SW 1271 (cell line): ENCODE results near the gene WWC2.

Experiments used
- DNase-seq, 2 experiments: peaks; one replicate each; lab custom pipeline; 2025; lab: John Stamatoyannopoulos, UW

The WWC2 gene

GRCh38 chr4:183354219-183354618 is 255.2 kb downstream of the WWC2 start:
- DNase-seq = no peak

- no peak for DNase-seq
These were observed 256.3 kb downstream of the WWC2 start for GRCh38 chr4:183355405-183355804.

GRCh38 chr4:183356173-183356830 is 257.2 kb downstream of the WWC2 start:
- DNase-seq = no peak

- DNase-seq = no peak
These were observed 258.0 kb downstream of the WWC2 start for GRCh38 chr4:183356931-183357675.

- DNase-seq = no peak
These were observed 259.2 kb downstream of the WWC2 start for GRCh38 chr4:183358215-183358755.

- DNase-seq = no peak
These were observed 261.3 kb downstream of the WWC2 start for GRCh38 chr4:183360161-183360919.

- DNase-seq = no peak
These were observed 263.0 kb downstream of the WWC2 start for GRCh38 chr4:183362036-183362435.

- DNase-seq = no peak
These were observed 264.0 kb downstream of the WWC2 start for GRCh38 chr4:183362916-183363542.

GRCh38 chr4:183364025-183364424 is 265.0 kb downstream of the WWC2 start:
- no peak for DNase-seq

GRCh38 chr4:183366206-183366835 is 267.3 kb downstream of the WWC2 start:
- no peak for DNase-seq

GRCh38 chr4:183369073-183369472 is 270.0 kb downstream of the WWC2 start:
- no peak for DNase-seq
